ENCODE measurements around the gene CLASP1. TPM values are rescaled to one million over a fixed set of nuclear protein-coding genes. Genes with fewer than 3 reads are reported as not detected.
"Not testable (repeated sequence)": the region's sequence is repeated elsewhere in the genome, so short reads cannot be mapped to it uniquely, and the experiment has no call there.

CLASP1 gene
- total RNA-seq, 2 experiments from 2014 or later: 44.7 to 45.5 TPM

- Mint-ChIP-seq H3K4me1 (no peaks in the 10 kb centered on the region), H3K27ac (no peak overlapping the region), H3K4me3 (no peak overlapping the region), H3K36me3 (peaks cover 8% of the 10 kb centered on the region), H3K9me3 (no peaks in the 10 kb centered on the region), H3K27me3 (no peaks in the 10 kb centered on the region)
- no peak for DNase-seq
Observed at GRCh38 chr2:121386707-121387106, 262.6 kb downstream of the CLASP1 start.

DNA sequence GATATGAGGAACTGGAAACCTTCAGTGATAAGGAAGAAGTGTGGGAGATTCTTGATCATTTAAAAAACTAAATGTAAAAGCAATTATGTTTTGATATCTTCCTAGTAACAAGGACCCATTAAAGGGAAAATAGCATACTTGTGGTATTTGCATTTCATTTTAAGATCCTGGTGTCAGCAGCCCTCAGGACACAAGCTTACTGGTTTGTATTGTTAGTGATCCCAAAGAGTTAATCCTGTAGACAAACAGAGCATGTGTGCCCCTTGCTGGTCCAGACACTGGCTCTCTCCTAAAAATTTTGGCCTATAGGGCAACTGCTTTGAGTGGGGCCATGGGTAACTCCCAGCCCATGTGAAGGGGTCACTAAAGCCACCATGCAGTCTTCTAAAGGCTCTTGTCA is 263.2 kb downstream of the CLASP1 start:
- H3K27me3 Mint-ChIP-seq: no peaks in the 10 kb centered on the region
- H3K4me3 Mint-ChIP-seq: no peak overlapping the region
- H3K4me1 Mint-ChIP-seq: no peaks in the 10 kb centered on the region
- peaks cover 8% of the 10 kb centered on the region for H3K36me3 Mint-ChIP-seq
- no peak overlapping the region for H3K27ac Mint-ChIP-seq
- H3K9me3 Mint-ChIP-seq: no peaks in the 10 kb centered on the region
- DNase-seq: no peak

- H3K4me3 Mint-ChIP-seq: no peak overlapping the region
- no peak overlapping the region for H3K27ac Mint-ChIP-seq
- peaks cover 17% of the 10 kb centered on the region for H3K36me3 Mint-ChIP-seq
- peaks cover 3% of the 10 kb centered on the region for H3K4me1 Mint-ChIP-seq
- DNase-seq: no peak
- H3K9me3 Mint-ChIP-seq: no peaks in the 10 kb centered on the region
- H3K27me3 Mint-ChIP-seq: no peaks in the 10 kb centered on the region
Observed at GRCh38 chr2:121382744-121383143, 266.5 kb downstream of the CLASP1 start.

DNA sequence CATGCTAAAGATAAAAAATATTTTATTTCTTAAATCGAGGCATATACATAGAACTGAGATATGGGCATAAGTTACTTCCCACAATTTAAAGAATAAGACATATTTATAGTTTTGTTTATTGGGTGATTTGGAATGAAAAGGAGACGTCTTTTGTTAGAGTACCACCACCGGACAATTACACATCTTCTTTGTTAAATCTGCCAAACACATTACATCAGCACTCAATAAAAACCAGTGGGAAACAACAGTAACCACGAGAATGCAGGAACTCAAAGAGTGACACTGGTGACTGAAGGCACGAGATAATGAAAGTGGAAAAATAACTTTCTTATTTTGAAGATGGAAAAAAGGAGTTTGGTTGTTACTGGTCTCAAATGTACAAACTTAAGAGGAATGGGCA is 271.6 kb downstream of the CLASP1 start:
- H3K9me3 Mint-ChIP-seq: no peaks in the 10 kb centered on the region
- no peak overlapping the region for H3K4me3 Mint-ChIP-seq
- peaks cover 25% of the 10 kb centered on the region for H3K36me3 Mint-ChIP-seq
- no peak overlapping the region for H3K27ac Mint-ChIP-seq
- no peak for DNase-seq
- H3K4me1 Mint-ChIP-seq: peaks cover 3% of the 10 kb centered on the region
- no peaks in the 10 kb centered on the region for H3K27me3 Mint-ChIP-seq

DNA sequence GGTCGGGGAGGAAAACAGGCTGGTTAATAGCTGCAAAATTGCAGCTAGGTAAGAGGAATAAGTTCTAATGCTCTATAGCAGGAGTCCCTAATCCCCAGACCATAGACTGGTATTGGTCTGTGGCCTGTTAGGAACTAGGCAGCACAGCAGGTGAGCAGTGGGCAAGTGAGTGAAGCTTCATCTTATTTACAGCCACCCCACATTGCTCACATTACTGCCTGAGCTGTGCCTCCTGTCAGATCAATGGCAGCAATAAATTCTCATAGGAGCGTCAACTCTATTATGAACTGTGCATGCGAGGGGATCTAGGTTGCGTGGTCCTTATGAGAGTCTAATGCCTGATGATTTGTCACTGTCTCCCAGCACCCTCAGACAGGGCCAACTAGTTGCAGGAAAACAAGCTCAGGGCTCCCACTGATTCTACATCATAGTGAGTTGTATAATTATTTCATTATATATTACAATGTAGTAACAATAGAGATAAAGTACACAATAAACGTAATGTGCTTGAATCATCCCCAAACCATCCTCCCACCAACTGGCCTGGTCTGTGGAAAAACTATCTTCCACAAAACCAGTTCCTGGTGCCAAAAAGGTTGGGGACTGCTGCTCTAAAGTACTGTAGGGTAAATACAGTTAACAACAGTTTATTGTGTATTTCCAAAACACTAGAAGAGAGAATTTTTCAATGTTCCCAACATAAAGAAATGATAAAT is 272.6 kb downstream of the CLASP1 start:
- no peak for DNase-seq
- H3K27me3 Mint-ChIP-seq: no peaks in the 10 kb centered on the region
- no peaks in the 10 kb centered on the region for H3K9me3 Mint-ChIP-seq
- no peak overlapping the region for H3K4me3 Mint-ChIP-seq
- H3K27ac Mint-ChIP-seq: no peak overlapping the region
- peaks cover 25% of the 10 kb centered on the region for H3K36me3 Mint-ChIP-seq
- H3K4me1 Mint-ChIP-seq: peaks cover 3% of the 10 kb centered on the region

GRCh38 chr2:121375621-121376159 is 273.6 kb downstream of the CLASP1 start:
- Mint-ChIP-seq H3K27ac (no peak overlapping the region), H3K36me3 (peaks cover 27% of the 10 kb centered on the region), H3K4me3 (no peak overlapping the region)

GRCh38 chr2:121374412-121375075 is 274.7 kb downstream of the CLASP1 start:
- H3K36me3 Mint-ChIP-seq: peaks cover 25% of the 10 kb centered on the region
- not testable (repeated sequence) for H3K4me1 Mint-ChIP-seq, DNase-seq, H3K9me3 Mint-ChIP-seq, H3K4me3 Mint-ChIP-seq, H3K27me3 Mint-ChIP-seq, H3K27ac Mint-ChIP-seq

More at GRCh38 chr2:121375621-121376159, 273.6 kb downstream of the CLASP1 start:
- DNase-seq: no peak
- Mint-ChIP-seq H3K4me1 (peaks cover 3% of the 10 kb centered on the region), H3K9me3 (no peaks in the 10 kb centered on the region), H3K27me3 (no peaks in the 10 kb centered on the region)

GRCh38 chr2:121372721-121373353 is 276.4 kb downstream of the CLASP1 start:
- no peaks in the 10 kb centered on the region for H3K27me3 Mint-ChIP-seq
- no peak overlapping the region for H3K27ac Mint-ChIP-seq
- H3K4me1 Mint-ChIP-seq: no peaks in the 10 kb centered on the region

GRCh38 chr2:121372082-121372481 is 277.2 kb downstream of the CLASP1 start:
- H3K4me3 Mint-ChIP-seq: no peak overlapping the region
- no peak overlapping the region for H3K27ac Mint-ChIP-seq
- H3K36me3 Mint-ChIP-seq: peaks cover 19% of the 10 kb centered on the region
- no peaks in the 10 kb centered on the region for H3K27me3 Mint-ChIP-seq
- H3K4me1 Mint-ChIP-seq: no peaks in the 10 kb centered on the region
- no peak for DNase-seq
- no peaks in the 10 kb centered on the region for H3K9me3 Mint-ChIP-seq

More at GRCh38 chr2:121372721-121373353, 276.4 kb downstream of the CLASP1 start:
- no peak for DNase-seq
- H3K9me3 Mint-ChIP-seq: no peaks in the 10 kb centered on the region
- peaks cover 21% of the 10 kb centered on the region for H3K36me3 Mint-ChIP-seq
- H3K4me3 Mint-ChIP-seq: no peak overlapping the region

GRCh38 chr2:121368836-121369235 is 280.4 kb downstream of the CLASP1 start:
- Mint-ChIP-seq H3K9me3 (no peaks in the 10 kb centered on the region), H3K36me3 (peaks cover 11% of the 10 kb centered on the region), H3K4me3 (no peak overlapping the region), H3K27me3 (no peaks in the 10 kb centered on the region), H3K27ac (no peak overlapping the region), H3K4me1 (no peaks in the 10 kb centered on the region)
- DNase-seq: no peak

DNA sequence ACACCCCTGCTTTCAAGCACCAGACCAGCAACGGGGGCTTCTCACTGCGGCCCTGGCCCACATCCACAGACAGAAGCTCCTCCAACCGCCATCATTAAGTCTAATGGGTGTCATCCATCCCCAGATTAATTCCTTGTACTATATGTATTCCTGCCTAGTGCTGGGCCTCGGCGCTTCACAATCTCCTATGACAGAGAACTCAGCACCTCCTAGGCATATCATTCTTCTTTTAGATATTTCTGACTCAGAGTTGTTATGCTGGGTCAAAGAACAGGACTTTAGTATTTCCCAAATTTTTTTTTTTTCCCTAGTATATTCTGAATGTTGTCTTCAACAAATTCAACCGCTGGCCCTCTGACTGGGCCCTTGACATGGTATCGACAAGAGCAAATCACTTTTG is 281.1 kb downstream of the CLASP1 start:
- Mint-ChIP-seq H3K4me1 (no peaks in the 10 kb centered on the region), H3K27me3 (no peaks in the 10 kb centered on the region), H3K27ac (no peak overlapping the region), H3K9me3 (no peaks in the 10 kb centered on the region), H3K36me3 (peaks cover 6% of the 10 kb centered on the region), H3K4me3 (no peak overlapping the region)
- no peak for DNase-seq

- H3K36me3 Mint-ChIP-seq: peaks cover 6% of the 10 kb centered on the region
Observed at GRCh38 chr2:121367246-121367900, 281.9 kb downstream of the CLASP1 start.

GRCh38 chr2:121366040-121366439 is 283.2 kb downstream of the CLASP1 start:
- Mint-ChIP-seq H3K27ac (no peak overlapping the region), H3K4me3 (no peak overlapping the region), H3K4me1 (no peaks in the 10 kb centered on the region), H3K9me3 (no peaks in the 10 kb centered on the region), H3K36me3 (peaks cover 4% of the 10 kb centered on the region), H3K27me3 (no peaks in the 10 kb centered on the region)
- no peak for DNase-seq

More at GRCh38 chr2:121367246-121367900, 281.9 kb downstream of the CLASP1 start:
- H3K27ac Mint-ChIP-seq: no peak overlapping the region
- no peak overlapping the region for H3K4me3 Mint-ChIP-seq
- no peaks in the 10 kb centered on the region for H3K27me3 Mint-ChIP-seq
- no peaks in the 10 kb centered on the region for H3K9me3 Mint-ChIP-seq
- DNase-seq: no peak
- no peaks in the 10 kb centered on the region for H3K4me1 Mint-ChIP-seq

DNA sequence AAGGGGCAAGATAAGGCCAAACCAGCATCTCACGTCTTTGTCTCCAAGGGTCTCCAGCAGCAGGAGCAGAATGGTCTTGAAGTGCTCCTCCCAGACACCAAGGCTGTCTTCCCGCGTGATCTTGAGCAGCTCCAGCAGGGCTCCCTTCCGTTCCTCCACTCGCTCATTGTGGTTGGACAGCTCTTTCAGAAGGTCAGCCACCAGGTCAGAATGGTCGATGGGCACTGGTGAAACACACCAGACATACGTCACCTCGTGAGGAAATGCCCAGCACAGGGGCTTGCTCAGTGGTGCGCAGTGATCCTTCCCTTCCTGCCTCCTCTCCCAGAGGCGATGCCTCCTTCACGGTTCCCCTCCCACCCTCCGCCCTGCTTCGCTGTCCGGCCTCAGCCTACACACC is 284.2 kb downstream of the CLASP1 start:
- no peaks in the 10 kb centered on the region for H3K9me3 Mint-ChIP-seq
- H3K27ac Mint-ChIP-seq: no peak overlapping the region
- H3K27me3 Mint-ChIP-seq: no peaks in the 10 kb centered on the region
- peaks cover 4% of the 10 kb centered on the region for H3K36me3 Mint-ChIP-seq
- H3K4me3 Mint-ChIP-seq: no peak overlapping the region
- DNase-seq: no peak
- no peaks in the 10 kb centered on the region for H3K4me1 Mint-ChIP-seq

All from activated naive CD8-positive, alpha-beta T cell treated with anti-CD3 and anti-CD28 coated beads for 36 hours (primary cell).